ENCODE results near the gene EPM2A.

- TF ChIP-seq, protein P1, sequence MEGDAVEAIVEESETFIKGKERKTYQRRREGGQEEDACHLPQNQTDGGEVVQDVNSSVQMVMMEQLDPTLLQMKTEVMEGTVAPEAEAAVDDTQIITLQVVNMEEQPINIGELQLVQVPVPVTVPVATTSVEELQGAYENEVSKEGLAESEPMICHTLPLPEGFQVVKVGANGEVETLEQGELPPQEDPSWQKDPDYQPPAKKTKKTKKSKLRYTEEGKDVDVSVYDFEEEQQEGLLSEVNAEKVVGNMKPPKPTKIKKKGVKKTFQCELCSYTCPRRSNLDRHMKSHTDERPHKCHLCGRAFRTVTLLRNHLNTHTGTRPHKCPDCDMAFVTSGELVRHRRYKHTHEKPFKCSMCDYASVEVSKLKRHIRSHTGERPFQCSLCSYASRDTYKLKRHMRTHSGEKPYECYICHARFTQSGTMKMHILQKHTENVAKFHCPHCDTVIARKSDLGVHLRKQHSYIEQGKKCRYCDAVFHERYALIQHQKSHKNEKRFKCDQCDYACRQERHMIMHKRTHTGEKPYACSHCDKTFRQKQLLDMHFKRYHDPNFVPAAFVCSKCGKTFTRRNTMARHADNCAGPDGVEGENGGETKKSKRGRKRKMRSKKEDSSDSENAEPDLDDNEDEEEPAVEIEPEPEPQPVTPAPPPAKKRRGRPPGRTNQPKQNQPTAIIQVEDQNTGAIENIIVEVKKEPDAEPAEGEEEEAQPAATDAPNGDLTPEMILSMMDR (conservative IDR thresholded peaks at IDR 0.05; ENCODE audit: low read depth, low read length): no peak
- no peak for TF ChIP-seq EZH2 (IDR thresholded peaks at IDR 0.05; ENCODE audit: borderline replicate concordance, low read depth, low read length, poor library complexity, severe bottlenecking)
Measured at GRCh38 chr6:145745861-145746260, 10.5 kb upstream of the EPM2A start.
